Ishikawa (cell line): ENCODE measurements around the gene OSBPL10.

Source experiments
- CREB1 ChIP-seq: IDR thresholded peaks from 2 replicates; pipeline ENCODE4 v1.6.1; 2012; ENCODE audit warnings: low read depth
- EP300 ChIP-seq: IDR thresholded peaks from 2 replicates; pipeline ENCODE4 v1.6.1; 2012; ENCODE audit warnings: borderline replicate concordance
- NFIC ChIP-seq: IDR thresholded peaks from 2 replicates; pipeline ENCODE4 v1.6.1; 2012
- TEAD4 ChIP-seq: IDR thresholded peaks from 2 replicates; pipeline ENCODE4 v1.6.1; 2012
- YY1 ChIP-seq: IDR thresholded peaks from 2 replicates; pipeline ENCODE4 v1.6.1; 2012; ENCODE audit warnings: low read depth

GRCh38 chr3:31952205-31952604 is 28.9 kb downstream of the OSBPL10 start:
- TF ChIP-seq NFIC (no peak), EP300 (no peak), TEAD4 (no peak), YY1 (no peak), CREB1 (no peak)
